Measurements from ENCODE around the gene LRRC49. TPM values are rescaled to one million over a fixed set of nuclear protein-coding genes. Genes with fewer than 3 reads are reported as not detected.
"Not testable (repeated sequence)": the region's sequence is repeated elsewhere in the genome, so short reads cannot be mapped to it uniquely, and the experiment has no call there.

Gene LRRC49
- total RNA-seq, 1 experiment from 2014 or later: 8.3 TPM

DNA sequence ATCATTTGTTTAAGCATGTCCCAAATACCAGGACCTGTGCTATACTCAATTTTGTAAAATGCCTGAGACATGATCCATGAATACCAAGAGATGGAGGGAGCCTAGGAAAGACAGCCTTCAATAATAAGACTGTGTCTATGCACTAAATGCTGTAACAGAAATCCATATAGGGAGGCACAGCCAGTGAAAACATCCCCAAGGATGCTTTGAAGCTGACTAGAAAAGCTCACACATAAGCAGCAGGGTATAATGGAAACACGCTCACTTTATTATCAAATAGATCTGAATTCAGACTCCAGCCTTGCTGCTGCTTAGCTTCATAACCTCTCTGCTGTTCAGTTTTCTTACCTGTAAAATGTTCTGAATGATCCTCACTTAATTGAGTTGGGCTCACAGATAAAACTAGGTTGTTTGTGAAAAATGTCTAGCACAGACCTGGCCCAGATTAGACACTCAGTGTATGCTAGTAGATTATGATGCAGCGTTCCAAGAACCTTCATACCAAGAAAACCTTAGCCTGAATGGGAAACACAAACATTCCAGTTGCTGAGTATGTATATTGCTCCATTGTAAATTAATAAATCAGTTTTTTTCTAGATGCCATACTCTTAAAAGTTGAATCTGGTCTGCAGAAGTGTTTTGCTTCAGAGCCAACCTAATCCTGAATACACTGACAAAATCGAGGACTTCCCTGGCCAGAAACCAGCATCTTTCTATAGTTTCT is 34.9 kb upstream of the LRRC49 start:
- Mint-ChIP-seq H3K27ac (no peak overlapping the region), H3K9me3 (peaks cover 0 to 2% of the 10 kb centered on the region in 2 experiments; a peak in 1 of 5 replicates), H3K4me1 (peaks cover 10 to 11% of the 10 kb centered on the region in 2 experiments), H3K4me3 (no peak overlapping the region), H3K27me3 (ENCODE audit: low read depth) (peaks cover 30% of the 10 kb centered on the region), H3K36me3 (ENCODE audit: insufficient read depth in 1 of 3, low read depth in 3 of 3) (peaks cover 0 to 2% (median 0%) of the 10 kb centered on the region in 3 experiments; a peak in 3 of 7 replicates)
- Histone ChIP-seq H3K23me2 (ENCODE audit: insufficient read length, low read depth, low read length, poor library complexity, severe bottlenecking) (peaks cover 11% of the 10 kb centered on the region), H2BK20ac (ENCODE audit: low read depth, low read length, poor library complexity, severe bottlenecking) (no peak overlapping the region), H3K4ac (ENCODE audit: low read depth, low read length) (no peak overlapping the region), H3T11ph (ENCODE audit: low read length) (no peak overlapping the region), H3K18ac (ENCODE audit: insufficient read length, low read depth, low read length) (no peak overlapping the region), H3K27me3 (ENCODE audit: insufficient read depth, low read length) (no peaks in the 10 kb centered on the region), H2AFZ (ENCODE audit: low read length) (no peak overlapping the region), H2AK5ac (ENCODE audit: insufficient read length, low read length) (no peak overlapping the region), H3K9ac (ENCODE audit: extremely low read depth, insufficient read length, low read length) (no peak overlapping the region), H2BK12ac (ENCODE audit: insufficient read length, low read depth, low read length) (no peak overlapping the region), H3K79me2 (ENCODE audit: insufficient read depth, low read length) (no peaks in the 10 kb centered on the region), H3K23ac (ENCODE audit: insufficient read length, low read depth, low read length) (no peak overlapping the region), H2BK120ac (ENCODE audit: low read depth, low read length, poor library complexity, severe bottlenecking) (no peak overlapping the region), H3K56ac (ENCODE audit: insufficient read length, low read depth, low read length) (no peak overlapping the region), H3K4me2 (ENCODE audit: insufficient read depth, insufficient read length, low read length) (no peak overlapping the region), H3K9me3 (ENCODE audit: control insufficient read depth, low read depth, low read length) (no peaks in the 10 kb centered on the region), H3K79me1 (ENCODE audit: insufficient read depth, low read depth, low read length, poor library complexity, severe bottlenecking) (no peaks in the 10 kb centered on the region), H3K27ac (ENCODE audit: insufficient read length, low read depth, low read length) (no peak overlapping the region), H4K5ac (ENCODE audit: insufficient read length, low read depth, low read length) (no peak overlapping the region), H3K14ac (ENCODE audit: insufficient read depth, low read length) (no peak overlapping the region), H2BK5ac (ENCODE audit: insufficient read length, low read length) (no peak overlapping the region), H2BK15ac (ENCODE audit: low read depth, low read length) (no peak overlapping the region), H4K91ac (ENCODE audit: insufficient read length, low read depth, low read length) (no peak overlapping the region), H4K8ac (replicated peaks; ENCODE audit: insufficient read length, low read depth, low read length) (no peak overlapping the region), H4K20me1 (ENCODE audit: control insufficient read depth, insufficient read depth, insufficient read length) (no peaks in the 10 kb centered on the region), H3K4me1 (ENCODE audit: insufficient read depth, low read length) (no peaks in the 10 kb centered on the region)
- WGBS (ENCODE audit: extremely low coverage, insufficient read length, low lambda C conversion rate): no CpG with 5 or more reads among the region's 3 CpGs
- no peak for DNase-seq
- TF ChIP-seq, protein P1, sequence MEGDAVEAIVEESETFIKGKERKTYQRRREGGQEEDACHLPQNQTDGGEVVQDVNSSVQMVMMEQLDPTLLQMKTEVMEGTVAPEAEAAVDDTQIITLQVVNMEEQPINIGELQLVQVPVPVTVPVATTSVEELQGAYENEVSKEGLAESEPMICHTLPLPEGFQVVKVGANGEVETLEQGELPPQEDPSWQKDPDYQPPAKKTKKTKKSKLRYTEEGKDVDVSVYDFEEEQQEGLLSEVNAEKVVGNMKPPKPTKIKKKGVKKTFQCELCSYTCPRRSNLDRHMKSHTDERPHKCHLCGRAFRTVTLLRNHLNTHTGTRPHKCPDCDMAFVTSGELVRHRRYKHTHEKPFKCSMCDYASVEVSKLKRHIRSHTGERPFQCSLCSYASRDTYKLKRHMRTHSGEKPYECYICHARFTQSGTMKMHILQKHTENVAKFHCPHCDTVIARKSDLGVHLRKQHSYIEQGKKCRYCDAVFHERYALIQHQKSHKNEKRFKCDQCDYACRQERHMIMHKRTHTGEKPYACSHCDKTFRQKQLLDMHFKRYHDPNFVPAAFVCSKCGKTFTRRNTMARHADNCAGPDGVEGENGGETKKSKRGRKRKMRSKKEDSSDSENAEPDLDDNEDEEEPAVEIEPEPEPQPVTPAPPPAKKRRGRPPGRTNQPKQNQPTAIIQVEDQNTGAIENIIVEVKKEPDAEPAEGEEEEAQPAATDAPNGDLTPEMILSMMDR (conservative IDR thresholded peaks at IDR 0.05): no peak

DNA sequence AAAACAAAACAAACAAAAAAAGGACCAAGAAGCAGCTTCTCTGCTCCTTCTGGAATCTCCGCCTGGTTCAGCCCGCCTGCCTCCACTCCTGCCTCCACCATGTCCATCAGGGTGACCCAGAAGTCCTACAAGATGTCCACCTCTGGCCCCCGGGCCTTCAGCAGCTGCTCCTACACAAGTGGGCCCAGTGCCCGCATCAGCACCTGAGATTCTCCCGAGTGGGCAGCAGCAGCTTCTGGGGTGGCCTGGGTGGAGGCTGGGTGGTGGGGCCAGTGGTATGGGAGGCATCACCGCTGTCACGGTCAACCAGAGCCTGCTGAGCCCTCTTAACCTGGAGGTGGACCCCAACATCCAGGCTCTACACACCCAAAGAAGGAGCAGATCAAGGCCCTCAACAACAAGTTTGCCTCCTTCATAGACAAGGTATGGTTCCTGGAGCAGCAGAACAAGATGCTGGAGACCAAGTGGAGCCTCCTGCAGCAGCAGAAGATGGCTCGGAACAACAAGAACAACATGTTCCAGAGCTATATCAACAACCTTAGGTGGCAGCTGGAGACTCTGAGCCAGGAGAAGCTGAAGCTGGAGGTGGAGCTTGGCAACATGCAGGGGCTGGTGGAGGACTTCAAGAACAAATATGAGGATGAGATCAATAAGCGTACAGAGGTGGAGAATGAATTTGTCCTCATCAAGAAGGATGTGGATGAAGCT is 33.9 kb upstream of the LRRC49 start:
- H4K20me1 ChIP-seq (ENCODE audit: control insufficient read depth, insufficient read depth, insufficient read length); H3K9me3 Mint-ChIP-seq; H3K27ac ChIP-seq (ENCODE audit: insufficient read length, low read depth, low read length); H3K36me3 Mint-ChIP-seq (ENCODE audit: insufficient read depth in 1 of 3, low read depth in 3 of 3); H3K23me2 ChIP-seq (ENCODE audit: insufficient read length, low read depth, low read length, poor library complexity, severe bottlenecking); H3K27me3 ChIP-seq (ENCODE audit: insufficient read depth, low read length); H3K79me1 ChIP-seq (ENCODE audit: insufficient read depth, low read depth, low read length, poor library complexity, severe bottlenecking); H3K4ac ChIP-seq (ENCODE audit: low read depth, low read length); H3K79me2 ChIP-seq (ENCODE audit: insufficient read depth, low read length); H4K91ac ChIP-seq (ENCODE audit: insufficient read length, low read depth, low read length); H2BK5ac ChIP-seq (ENCODE audit: insufficient read length, low read length); H3K14ac ChIP-seq (ENCODE audit: insufficient read depth, low read length); H3K56ac ChIP-seq (ENCODE audit: insufficient read length, low read depth, low read length); H3K4me1 ChIP-seq (ENCODE audit: insufficient read depth, low read length); H2BK120ac ChIP-seq (ENCODE audit: low read depth, low read length, poor library complexity, severe bottlenecking); H4K5ac ChIP-seq (ENCODE audit: insufficient read length, low read depth, low read length); H3K23ac ChIP-seq (ENCODE audit: insufficient read length, low read depth, low read length); H3K9ac ChIP-seq (ENCODE audit: extremely low read depth, insufficient read length, low read length); H3K4me3 Mint-ChIP-seq; H2AK5ac ChIP-seq (ENCODE audit: insufficient read length, low read length); H2BK12ac ChIP-seq (ENCODE audit: insufficient read length, low read depth, low read length); H3K4me2 ChIP-seq (ENCODE audit: insufficient read depth, insufficient read length, low read length); DNase-seq; H2BK20ac ChIP-seq (ENCODE audit: low read depth, low read length, poor library complexity, severe bottlenecking); H3K18ac ChIP-seq (ENCODE audit: insufficient read length, low read depth, low read length); H3K4me1 Mint-ChIP-seq; H2BK15ac ChIP-seq (ENCODE audit: low read depth, low read length); H3K27ac Mint-ChIP-seq; H3K9me3 ChIP-seq (ENCODE audit: control insufficient read depth, low read depth, low read length); H4K8ac ChIP-seq (replicated peaks; ENCODE audit: insufficient read length, low read depth, low read length); H2AFZ ChIP-seq (ENCODE audit: low read length); H3T11ph ChIP-seq (ENCODE audit: low read length): not testable (repeated sequence)
- peaks cover 30% of the 10 kb centered on the region for H3K27me3 Mint-ChIP-seq (ENCODE audit: low read depth)
- no CpG with 5 or more reads among the region's 9 CpGs for WGBS (ENCODE audit: extremely low coverage, insufficient read length, low lambda C conversion rate)
